Hepatocyte (in vitro differentiated cells): ENCODE results near the gene ADAMTS7. TPM values are rescaled to one million over a fixed set of nuclear protein-coding genes. Genes with fewer than 3 reads are reported as not detected.
A peak's percentile ranks its signal among the peaks of the same experiment; 100 is the strongest.
"Not testable (repeated sequence)": the region's sequence is repeated elsewhere in the genome, so short reads cannot be mapped to it uniquely, and the experiment has no call there.

Experiments used
- DNase-seq: peaks from one replicate; pipeline ENCODE4 v3.0.0-alpha.2; 2016; ENCODE audit warnings: low spot score
- H2AFZ ChIP-seq: fragments of 200-600 bp; sonication (generic); 2 replicates; pipeline ENCODE4 v1.6.0; 2016; ENCODE audit warnings: antibody characterized with exemption, mild to moderate bottlenecking
- H3K27ac ChIP-seq: fragments of 200-600 bp; sonication (generic); 2 replicates; pipeline ENCODE4 v1.5.1; 2016; ENCODE audit warnings: mild to moderate bottlenecking
- H3K27me3 ChIP-seq: fragments of 200-600 bp; sonication (generic); 2 replicates; pipeline ENCODE4 v1.6.1; 2016
- H3K36me3 ChIP-seq: fragments of 200-600 bp; sonication (generic); replicated peaks from 2 replicates; pipeline ENCODE4 v1.5.1; 2016; ENCODE audit warnings: low read depth; ENCODE audit not compliant: insufficient read depth
- H3K4me1 ChIP-seq: fragments of 200-600 bp; sonication (generic); 2 replicates; pipeline ENCODE4 v1.5.1; 2016; ENCODE audit warnings: mild to moderate bottlenecking, moderate library complexity; ENCODE audit not compliant: insufficient read depth
- H3K4me2 ChIP-seq: fragments of 200-600 bp; sonication (generic); 2 replicates; pipeline ENCODE4 v1.6.0; 2016
- H3K4me3 ChIP-seq: fragments of 200-600 bp; sonication (generic); 2 replicates; pipeline ENCODE4 v1.5.1; 2016; ENCODE audit warnings: mild to moderate bottlenecking
- H3K79me2 ChIP-seq: fragments of 200-600 bp; sonication (generic); 2 replicates; pipeline ENCODE4 v1.6.0; 2017; ENCODE audit warnings: mild to moderate bottlenecking
- H3K9me2 ChIP-seq: fragments of 200-600 bp; sonication (generic); replicated peaks from 2 replicates; pipeline ENCODE4 v1.6.0; 2017; ENCODE audit warnings: mild to moderate bottlenecking; ENCODE audit not compliant: insufficient read depth
- H3K9me3 ChIP-seq: fragments of 200-600 bp; sonication (generic); 2 replicates; pipeline ENCODE4 v1.5.1; 2016; ENCODE audit warnings: low read depth, mild to moderate bottlenecking
- H4K20me1 ChIP-seq: fragments of 200-600 bp; sonication (generic); 2 replicates; pipeline ENCODE4 v1.6.0; 2016; ENCODE audit warnings: mild to moderate bottlenecking; ENCODE audit not compliant: insufficient read depth, poor library complexity, severe bottlenecking
- CTCF ChIP-seq: fragments of 200-600 bp; sonication (generic); IDR thresholded peaks from 2 replicates; pipeline ENCODE4 v1.5.1; 2016; ENCODE audit warnings: antibody characterized with exemption, mild to moderate bottlenecking; ENCODE audit not compliant: poor library complexity
- EZH2 ChIP-seq: fragments of 200-600 bp; sonication (generic); IDR thresholded peaks from 2 replicates; pipeline ENCODE4 v1.6.1; 2016; ENCODE audit warnings: antibody characterized with exemption, mild to moderate bottlenecking, borderline replicate concordance
- EZH2phosphoT487 ChIP-seq: fragments of 200-600 bp; sonication (generic); IDR thresholded peaks from one replicate; pipeline ENCODE4 v1.6.1; 2018; ENCODE audit warnings: antibody characterized with exemption, mild to moderate bottlenecking, low read depth, moderate library complexity; ENCODE audit not compliant: unreplicated experiment, severe bottlenecking
- WGBS: methylation state at CpG from one replicate; pipeline ENCODE4 v1.1.6; 2016; ENCODE audit warnings: low lambda C conversion rate; ENCODE audit errors: missing lambda C conversion rate; 5-methylcytosine and 5-hydroxymethylcytosine counted together
- polyA plus RNA-seq: library from polyadenylated mRNA; unstranded; fragments of >200 nt; fragmentation: Nextera tagmentation; extraction: Ambion mirVana; gene quantifications from 2 replicates; pipeline ENCODE4 v1.2.1, GENCODE V29; 2016
- total RNA-seq: library from RNA; depleted of rRNA; stranded (reverse); fragments of >200 nt; gene quantifications from 2 replicates; pipeline ENCODE4 v1.2.3, GENCODE V29; 2014

ADAMTS7 gene
- total and polyA plus RNA-seq, 2 experiments from 2014 or later: 12.1 to 14.7 TPM

DNA sequence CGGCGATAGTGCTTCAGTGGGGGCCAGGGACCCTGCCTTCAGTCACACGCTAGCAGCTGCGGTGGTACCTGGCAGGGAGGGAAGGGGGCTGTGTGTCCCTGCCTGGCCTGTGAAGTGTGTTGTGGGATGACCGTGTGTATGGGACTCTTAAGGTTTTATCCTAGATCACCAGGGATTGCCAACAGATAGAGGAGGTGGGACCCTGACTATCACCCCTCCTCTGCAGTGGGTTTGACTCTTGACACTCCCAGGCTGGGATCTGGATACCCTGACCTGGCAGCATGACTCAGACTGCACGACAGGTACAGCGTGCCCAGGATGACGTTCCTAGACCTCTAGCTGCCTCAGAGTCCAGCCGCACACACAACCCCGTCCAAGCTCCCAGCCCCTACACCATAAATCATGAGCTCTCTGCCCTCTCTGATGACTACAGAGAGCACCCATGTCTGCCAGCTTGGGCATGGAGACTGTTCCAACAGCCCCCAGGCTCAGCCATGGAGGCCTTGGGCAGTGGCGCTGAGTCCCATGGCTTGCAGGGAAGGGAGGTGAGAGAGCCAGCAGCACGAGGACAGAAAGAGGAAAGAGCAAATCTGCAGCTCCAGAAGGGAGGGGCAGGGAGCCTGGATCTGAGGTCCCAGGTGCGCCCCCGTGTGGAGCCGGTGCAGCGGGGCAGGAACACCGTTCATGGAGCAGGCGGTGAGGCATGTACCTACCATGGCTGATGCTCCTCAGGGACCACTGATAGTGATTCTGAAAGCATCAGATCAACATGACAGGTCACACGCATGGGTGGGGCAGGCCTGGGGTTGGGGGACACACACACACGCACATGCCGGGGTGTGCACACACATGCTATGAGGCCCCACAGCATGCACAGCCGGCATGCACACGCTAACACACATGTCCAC, 71.0 kb downstream of the ADAMTS7 start:
- TF ChIP-seq EZH2phosphoT487 (no peak), CTCF (peak; percentile 25), EZH2 (no peak)
- peak; percentile 68 for DNase-seq
- Histone ChIP-seq H2AFZ (no peak overlapping the region), H4K20me1 (no peaks in the 10 kb centered on the region), H3K4me1 (no peaks in the 10 kb centered on the region), H3K9me3 (no peaks in the 10 kb centered on the region), H3K27ac (no peak overlapping the region), H3K4me3 (no peak overlapping the region), H3K27me3 (no peaks in the 10 kb centered on the region), H3K79me2 (no peaks in the 10 kb centered on the region), H3K9me2 (no peaks in the 10 kb centered on the region), H3K36me3 (no peaks in the 10 kb centered on the region), H3K4me2 (no peak overlapping the region)
- 74% methylated on average over 17 of the region's 23 CpGs for WGBS

DNA sequence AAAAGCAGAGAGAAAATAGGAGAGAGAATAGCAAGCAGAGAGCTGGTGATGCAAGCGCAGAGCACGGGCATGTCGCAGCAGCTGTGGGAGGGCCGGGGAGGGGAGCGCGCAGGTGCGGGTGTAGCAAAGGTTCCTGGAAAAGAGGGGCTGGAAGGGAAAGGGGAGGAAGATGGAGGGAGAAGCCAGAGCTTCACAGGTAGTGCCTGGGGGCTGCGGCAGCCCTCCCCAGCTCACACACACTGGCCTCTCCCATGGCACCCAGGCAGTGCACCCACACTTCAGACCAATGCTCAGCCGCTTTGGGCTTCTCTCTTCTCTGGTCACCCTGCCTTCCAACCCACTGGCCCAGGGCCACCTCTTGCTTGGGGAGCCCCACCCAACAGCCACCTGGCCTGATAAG, 72.1 kb downstream of the ADAMTS7 start:
- Histone ChIP-seq H3K9me3 (no peaks in the 10 kb centered on the region), H2AFZ (no peak overlapping the region), H3K4me3 (no peak overlapping the region), H4K20me1 (no peaks in the 10 kb centered on the region), H3K27ac (no peak overlapping the region), H3K9me2 (no peaks in the 10 kb centered on the region), H3K79me2 (no peaks in the 10 kb centered on the region), H3K4me1 (no peaks in the 10 kb centered on the region), H3K36me3 (no peaks in the 10 kb centered on the region), H3K4me2 (no peak overlapping the region), H3K27me3 (no peaks in the 10 kb centered on the region)
- no peak for DNase-seq
- no peak for TF ChIP-seq CTCF
- no peak for TF ChIP-seq EZH2phosphoT487
- TF ChIP-seq EZH2: no peak
- 94% methylated on average over 9 of the region's 9 CpGs for WGBS

DNA sequence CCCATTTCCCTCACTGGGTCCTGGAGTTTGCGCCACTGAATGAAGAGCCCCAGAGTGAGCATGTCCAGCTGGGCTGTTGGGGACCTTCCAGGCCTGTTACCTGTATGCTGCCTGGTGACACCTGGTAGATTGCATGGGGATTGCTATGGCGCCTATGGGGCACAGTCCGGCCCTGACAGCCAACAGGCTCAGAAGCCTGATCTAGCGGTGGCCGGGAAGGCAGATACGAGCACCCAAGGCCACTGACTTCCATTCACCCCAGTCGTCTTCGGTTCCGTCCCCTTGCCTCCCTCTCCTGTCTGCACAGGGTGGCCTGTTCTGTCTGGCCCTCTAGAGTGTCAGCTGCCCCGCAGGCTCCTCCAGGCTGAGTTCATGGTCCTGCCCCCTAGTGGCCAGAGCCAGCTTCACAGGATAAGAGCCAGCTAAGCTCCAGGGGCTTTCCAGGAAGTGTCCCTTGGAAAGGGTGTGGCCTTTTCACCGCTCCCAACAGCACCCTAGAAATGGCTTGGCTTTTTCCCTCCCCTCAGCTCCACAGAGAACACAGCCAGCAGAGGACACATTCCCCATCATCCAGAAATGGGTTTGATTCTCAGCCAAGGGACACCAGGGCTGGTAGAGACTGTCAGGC, 73.2 kb downstream of the ADAMTS7 start:
- not testable (repeated sequence) for H3K27me3 ChIP-seq, H3K4me3 ChIP-seq, H3K9me3 ChIP-seq, H2AFZ ChIP-seq, H3K4me2 ChIP-seq, H3K9me2 ChIP-seq, H3K27ac ChIP-seq, H3K79me2 ChIP-seq, H3K36me3 ChIP-seq, H3K4me1 ChIP-seq, H4K20me1 ChIP-seq
- peak; percentile 48 for TF ChIP-seq CTCF
- DNase-seq: peak; percentile 57
- WGBS: 48% methylated on average over 11 of the region's 11 CpGs
